IPS-NIHi7 (cell line): ENCODE measurements around the gene TIAM2.
A peak's percentile ranks its signal among the peaks of the same experiment; 100 is the strongest.

ENCODE experiments used
- DNase-seq: peaks from one replicate; pipeline ENCODE4 v3.0.0; 2012; ENCODE audit warnings: mixed read lengths; ENCODE audit errors: extremely low spot score

TIAM2 gene

DNA sequence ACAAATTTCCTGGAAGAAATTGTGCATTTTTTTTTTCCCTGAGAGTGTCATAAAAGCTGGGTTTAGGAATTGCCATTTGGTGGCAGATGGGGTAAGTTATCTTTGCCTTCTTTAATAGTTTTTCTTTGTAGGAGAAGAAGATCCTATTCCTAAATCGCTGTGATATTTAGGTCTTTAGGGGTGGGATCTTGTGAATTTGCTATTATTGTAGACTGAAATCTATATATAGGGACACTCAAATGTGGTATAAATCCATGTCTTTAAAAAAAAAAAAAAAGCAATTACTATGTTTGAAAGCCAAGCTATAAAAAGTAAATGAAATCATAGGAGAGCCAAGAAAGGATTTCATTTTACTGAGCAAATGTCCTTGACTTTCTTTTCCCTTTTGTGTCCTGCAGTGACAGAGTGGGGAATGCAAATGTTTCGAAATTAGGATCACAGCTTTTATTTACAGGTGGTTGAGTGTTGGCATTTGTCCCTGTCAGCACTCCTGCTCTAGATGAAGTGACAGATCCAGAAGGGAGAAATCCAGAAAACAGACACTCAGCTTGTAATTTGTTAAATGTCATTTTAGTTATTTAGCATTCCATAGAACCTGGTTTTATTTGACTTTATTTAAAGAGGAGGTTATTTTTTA is 29.4 kb downstream of the TIAM2 start:
- no peak for DNase-seq

- DNase-seq: peak; percentile 35
Observed at GRCh38 chr6:155026022-155026705, 31.0 kb downstream of the TIAM2 start.

GRCh38 chr6:155026706-155027045 is 31.6 kb downstream of the TIAM2 start:
- no peak for DNase-seq

- no peak for DNase-seq
Observed at GRCh38 chr6:155030148-155030720, 35.1 kb downstream of the TIAM2 start.

DNA sequence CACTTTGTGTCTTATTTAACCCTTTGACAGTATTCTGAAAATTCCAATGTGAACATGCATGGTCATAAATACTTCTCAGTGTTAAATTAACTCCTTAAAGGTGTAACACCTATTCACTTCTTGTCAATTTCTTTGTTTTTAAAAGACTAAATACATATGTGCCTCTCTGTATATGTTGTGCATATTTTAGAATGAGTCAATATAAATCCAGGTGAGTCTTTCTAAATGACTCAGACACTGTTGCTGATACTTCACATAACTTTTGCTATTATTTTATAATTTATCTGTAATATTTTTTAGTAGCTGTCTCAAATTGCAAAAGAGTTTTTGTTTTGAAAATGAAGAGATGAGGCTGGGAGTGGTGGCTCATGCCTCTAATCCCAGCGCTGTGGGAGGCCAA is 36.0 kb downstream of the TIAM2 start:
- no peak for DNase-seq

DNA sequence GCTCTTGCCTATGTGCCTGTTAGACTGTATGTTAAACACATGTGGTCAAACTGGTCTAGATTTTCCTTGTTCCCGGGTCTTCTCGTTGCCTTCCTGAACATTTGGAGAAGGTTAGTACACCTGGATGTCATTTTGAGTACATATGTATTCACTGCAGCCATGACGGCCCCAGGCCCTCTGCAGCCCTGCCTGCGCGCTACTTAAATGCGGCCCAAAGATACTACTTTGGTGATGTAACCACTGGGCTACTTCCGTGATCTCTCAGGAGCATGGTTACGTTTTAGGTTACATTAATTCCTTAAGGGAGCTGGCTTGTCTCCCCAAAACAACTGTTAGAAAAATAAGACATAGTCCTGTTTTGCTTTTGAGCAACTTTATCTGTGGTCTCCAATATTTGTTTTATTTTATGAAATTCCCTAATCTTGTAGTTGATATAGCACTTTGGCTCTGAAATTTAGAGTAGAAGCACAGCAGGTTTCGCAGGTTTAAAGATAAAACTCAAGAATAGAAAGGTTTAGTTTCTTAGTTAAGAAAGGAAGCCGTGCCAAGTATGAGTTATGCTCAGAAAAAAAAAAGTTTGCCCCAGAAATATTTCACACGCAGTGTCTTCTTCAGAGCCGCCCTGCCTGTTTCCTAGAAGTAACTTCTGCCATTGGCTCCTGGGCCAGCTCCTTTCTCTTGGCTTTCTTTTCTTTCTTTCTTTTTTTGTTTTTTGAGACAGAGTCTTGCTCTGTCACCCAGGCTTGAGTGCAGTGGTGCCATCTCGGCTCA is 38.1 kb downstream of the TIAM2 start:
- no peak for DNase-seq

- no peak for DNase-seq
Observed at GRCh38 chr6:155036907-155037306, 41.8 kb downstream of the TIAM2 start.

DNA sequence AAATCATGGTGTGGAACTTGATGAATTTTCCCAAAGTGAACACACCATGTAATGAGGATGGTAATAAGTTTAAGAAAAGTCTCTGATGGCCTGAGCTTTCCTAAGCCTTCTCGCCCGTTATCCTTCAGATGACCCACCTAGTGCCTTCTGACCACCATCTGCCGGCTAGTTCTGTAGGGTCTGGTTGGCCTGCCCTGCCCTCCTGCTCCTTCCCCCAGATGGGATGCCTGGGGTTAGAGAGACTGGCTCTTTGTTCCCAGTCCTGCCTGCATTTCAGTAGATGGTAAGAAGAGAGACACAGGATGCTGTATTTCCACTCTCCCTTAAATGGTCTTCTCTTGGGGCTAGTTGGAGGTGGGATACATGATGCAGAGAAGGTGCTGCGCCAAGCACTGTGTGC is 43.0 kb downstream of the TIAM2 start:
- no peak for DNase-seq

- no peak for DNase-seq
Observed at GRCh38 chr6:155038527-155038926, 43.4 kb downstream of the TIAM2 start.

DNA sequence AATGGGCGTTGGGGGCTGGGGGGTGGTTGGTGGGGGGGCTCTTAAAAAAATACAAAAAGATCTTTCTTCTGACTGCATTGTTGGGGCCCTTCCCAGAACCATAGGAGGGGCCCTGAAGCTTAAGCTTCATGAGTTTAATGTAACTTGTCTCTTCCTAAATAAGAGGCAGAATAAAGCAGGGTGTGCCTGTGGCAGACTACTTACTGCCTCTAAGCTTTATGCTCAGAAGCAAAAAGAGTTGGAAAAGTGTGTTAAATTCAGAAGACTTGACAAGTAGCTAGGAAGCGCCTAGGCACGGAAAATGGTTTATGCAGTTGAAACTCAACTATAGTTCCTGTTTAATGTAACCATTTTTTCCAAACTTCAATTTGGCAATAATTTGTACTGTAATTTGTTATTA is 44.5 kb downstream of the TIAM2 start:
- DNase-seq: no peak

- no peak for DNase-seq
Observed at GRCh38 chr6:155040154-155040553, 45.0 kb downstream of the TIAM2 start.

DNA sequence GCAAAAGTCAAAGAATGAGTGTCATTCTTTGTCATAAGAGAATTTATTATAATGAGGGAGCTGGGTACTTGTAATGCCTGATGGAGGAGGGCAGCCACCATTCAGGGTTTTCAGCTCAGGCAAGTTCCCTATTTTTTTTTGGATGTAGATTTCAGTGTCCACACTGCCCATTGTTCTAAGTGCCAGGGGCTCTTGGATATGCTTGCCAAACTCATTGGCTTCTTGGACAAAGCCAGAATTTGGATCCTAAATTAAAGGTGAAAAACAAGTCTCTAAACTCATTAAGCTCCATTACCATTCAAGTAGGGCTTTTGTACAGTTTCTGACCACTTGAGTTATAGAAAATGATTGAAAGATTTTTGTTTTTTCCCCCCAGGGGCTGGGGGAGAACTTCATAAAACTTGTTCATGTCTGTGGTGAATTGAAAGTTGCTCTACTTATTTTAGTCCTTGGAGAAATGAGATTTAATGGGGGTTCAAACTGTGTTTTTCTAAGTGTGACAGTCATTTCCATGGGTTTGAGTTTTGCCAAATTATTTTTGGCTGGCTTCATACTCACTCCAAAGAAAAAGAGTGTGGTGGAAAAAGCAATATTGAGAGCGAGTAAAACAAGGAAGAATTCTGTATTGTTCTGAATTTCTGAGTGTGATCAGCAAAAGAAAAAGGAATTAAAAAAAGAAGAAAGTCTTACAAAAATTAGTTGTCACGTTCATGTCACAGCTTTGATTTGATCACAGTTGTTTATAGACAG is 46.0 kb downstream of the TIAM2 start:
- no peak for DNase-seq

- no peak for DNase-seq
Observed at GRCh38 chr6:155041741-155042279, 46.7 kb downstream of the TIAM2 start.

DNA sequence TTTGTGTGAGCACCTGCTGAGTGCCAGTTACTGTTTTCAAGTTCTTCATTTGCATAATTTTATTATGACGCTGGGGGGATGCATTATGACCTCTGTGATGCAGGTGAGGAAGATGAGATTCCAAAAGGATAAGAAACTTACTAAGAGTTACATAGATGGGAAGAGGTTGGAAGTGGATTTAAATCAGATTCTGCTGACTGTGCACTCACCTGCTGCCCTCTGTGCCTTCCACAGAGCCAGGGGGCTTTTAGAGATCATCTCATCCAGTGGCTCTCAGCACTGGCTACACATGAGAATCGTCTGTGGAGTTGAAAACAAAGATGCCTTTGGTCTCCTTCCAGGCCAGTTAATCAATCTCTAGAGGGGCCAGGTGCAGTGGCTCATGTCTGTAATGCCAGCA is 47.9 kb downstream of the TIAM2 start:
- no peak for DNase-seq

DNA sequence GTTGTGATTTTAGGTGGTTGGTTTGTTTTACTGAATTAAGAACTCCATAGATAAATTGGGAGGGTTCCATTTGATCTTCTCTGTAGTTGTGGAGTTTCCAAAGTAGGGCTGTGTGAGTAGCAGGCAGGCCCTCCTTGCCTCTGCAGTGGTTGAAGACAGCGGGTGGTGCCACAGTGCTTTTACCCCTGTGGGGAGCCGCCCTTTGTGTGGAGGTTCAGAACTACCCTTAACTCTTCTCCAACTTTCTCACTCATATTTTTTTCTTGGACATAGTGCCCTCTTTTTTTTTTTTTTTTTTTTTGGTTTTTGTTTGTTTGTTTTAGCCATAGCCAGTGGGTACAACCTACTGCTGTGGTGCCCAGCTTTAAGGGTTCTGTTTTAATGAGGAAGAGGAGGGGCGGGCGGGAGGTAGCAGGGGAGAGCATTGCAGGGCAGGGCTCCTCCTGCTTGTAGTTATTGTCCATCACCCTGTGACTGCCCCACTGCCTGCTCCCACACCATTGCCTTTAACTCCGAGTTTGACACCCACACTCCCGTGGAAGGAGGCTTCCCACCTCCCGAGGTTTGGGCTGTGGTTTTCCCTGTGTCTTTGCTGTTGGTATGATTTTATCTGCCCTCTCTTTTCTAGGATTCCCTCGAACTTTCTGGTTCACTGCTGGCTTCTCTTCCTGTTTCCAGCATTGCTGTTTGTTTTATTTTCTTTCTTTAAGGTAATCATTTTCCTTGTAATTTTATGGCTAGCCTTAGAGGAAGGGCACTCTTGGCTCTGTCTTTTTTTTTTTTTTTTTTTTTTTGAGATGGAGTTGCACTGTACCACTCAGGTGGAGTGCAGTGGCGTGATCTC is 50.7 kb downstream of the TIAM2 start:
- no peak for DNase-seq

- DNase-seq: no peak
Observed at GRCh38 chr6:155047523-155047922, 52.4 kb downstream of the TIAM2 start.

- no peak for DNase-seq
Observed at GRCh38 chr6:155050311-155050710, 55.2 kb downstream of the TIAM2 start.

DNA sequence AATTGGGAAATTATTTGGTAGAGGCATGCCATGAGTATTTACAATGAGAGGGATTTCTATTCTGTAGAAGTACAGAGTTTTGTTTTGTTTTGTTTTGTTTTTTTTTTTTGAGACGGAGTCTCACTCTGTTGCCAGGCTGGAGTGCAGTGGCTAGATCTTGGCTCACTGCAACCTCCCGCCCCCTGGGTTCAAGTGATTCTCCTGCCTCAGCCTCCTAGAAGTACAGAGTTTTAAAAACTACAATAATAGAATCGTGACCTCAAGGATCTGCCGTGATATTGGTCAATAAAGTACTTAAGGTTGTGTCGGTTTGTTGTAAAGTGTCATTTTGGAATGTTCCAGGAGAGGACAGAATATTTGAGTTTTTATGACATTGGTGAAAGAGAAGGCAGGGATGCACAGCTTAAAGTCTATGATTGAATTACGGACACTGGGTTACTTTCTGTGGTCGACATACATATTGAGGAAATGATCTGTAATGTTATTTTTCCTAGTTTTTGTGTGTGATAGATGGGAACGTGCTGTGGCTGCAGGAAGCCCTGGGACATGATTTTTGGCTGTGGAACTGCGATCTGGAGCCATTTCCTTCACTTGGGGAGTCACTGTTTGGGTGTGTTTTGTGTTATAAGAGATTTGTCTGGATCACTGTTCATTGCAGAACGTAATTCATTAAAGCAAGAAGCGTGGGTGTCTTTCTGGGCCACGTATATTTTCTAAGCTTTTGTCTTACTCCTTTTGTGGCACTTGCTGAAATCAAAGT is 59.6 kb downstream of the TIAM2 start:
- no peak for DNase-seq

GRCh38 chr6:155055729-155056128 is 60.6 kb downstream of the TIAM2 start:
- no peak for DNase-seq

DNA sequence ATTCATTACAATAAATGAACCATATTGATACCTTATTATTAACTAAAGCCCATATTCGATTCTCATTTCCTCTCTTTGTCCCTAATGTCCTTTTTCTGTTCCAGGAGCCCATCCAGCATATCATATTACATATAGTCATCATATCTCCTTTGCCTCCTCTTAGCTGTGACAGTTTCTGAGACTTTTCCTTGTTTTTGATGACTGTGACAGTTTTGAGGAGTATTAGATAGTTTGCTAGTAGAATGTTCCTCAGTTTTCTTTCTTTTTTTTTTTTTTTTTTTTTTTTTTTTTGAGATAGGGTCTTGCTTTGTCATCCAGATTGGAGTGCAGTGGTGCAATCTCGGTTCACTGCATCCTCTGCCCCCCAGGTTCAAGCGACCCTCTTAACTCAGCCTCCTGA is 61.6 kb downstream of the TIAM2 start:
- DNase-seq: no peak
